ENCODE data around the gene SLA2.
"Not testable (repeated sequence)": the region's sequence is repeated elsewhere in the genome, so short reads cannot be mapped to it uniquely, and the experiment has no call there.

Gene SLA2

GRCh38 chr20:36573798-36574365 lies 72.1 kb downstream of the SLA2 start:
- TF ChIP-seq CTCF (IDR thresholded peaks at IDR 0.05; ENCODE audit: insufficient read depth, missing control alignments) = no peak
- FAIRE-seq (no peak), DNase-seq (ENCODE audit: insufficient read length, low spot score) (no peak)

GRCh38 chr20:36573103-36573797 lies 72.7 kb downstream of the SLA2 start, which contains the start of gene TGIF2:
Gene TGIF2, plus strand, starts transcription at chr20:36573597. Its CDS starts 5,178 bp downstream, at chr20:36578775.
- FAIRE-seq (no peak), DNase-seq (ENCODE audit: insufficient read length, low spot score) (peak; percentile 95)
- no peak for TF ChIP-seq CTCF (IDR thresholded peaks at IDR 0.05; ENCODE audit: insufficient read depth, missing control alignments)

- TF ChIP-seq CTCF (IDR thresholded peaks at IDR 0.05; ENCODE audit: insufficient read depth, missing control alignments) = no peak
- no peak for FAIRE-seq
- no peak for DNase-seq (ENCODE audit: insufficient read length, low spot score)
Observed at GRCh38 chr20:36572701-36573102, 73.3 kb downstream of the SLA2 start.

GRCh38 chr20:36571564-36572504 lies 74.2 kb downstream of the SLA2 start:
- no peak for FAIRE-seq
- DNase-seq (ENCODE audit: insufficient read length, low spot score) = no peak

GRCh38 chr20:36569847-36570429 lies 76.1 kb downstream of the SLA2 start:
- FAIRE-seq (no peak), DNase-seq (ENCODE audit: insufficient read length, low spot score) (no peak)
- no peak for TF ChIP-seq CTCF (IDR thresholded peaks at IDR 0.05; ENCODE audit: insufficient read depth, missing control alignments)

More at GRCh38 chr20:36571564-36572504, 74.2 kb downstream of the SLA2 start:
- no peak for TF ChIP-seq CTCF (IDR thresholded peaks at IDR 0.05; ENCODE audit: insufficient read depth, missing control alignments)

GRCh38 chr20:36565520-36565919 lies 80.5 kb downstream of the SLA2 start:
- no peak for DNase-seq (ENCODE audit: insufficient read length, low spot score)
- FAIRE-seq = no peak
- no peak for TF ChIP-seq CTCF (IDR thresholded peaks at IDR 0.05; ENCODE audit: insufficient read depth, missing control alignments)

- DNase-seq (ENCODE audit: insufficient read length, low spot score); FAIRE-seq: not testable (repeated sequence)
Observed at GRCh38 chr20:36564726-36565121, 81.3 kb downstream of the SLA2 start.

GRCh38 chr20:36564078-36564725 lies 81.8 kb downstream of the SLA2 start:
- not testable (repeated sequence) for FAIRE-seq; DNase-seq (ENCODE audit: insufficient read length, low spot score)
